CD4-positive, alpha-beta T cell treated with Interleukin-12 subunit alpha and Interleukin-12 subunit beta, for 1 hour (primary cell): ENCODE measurements around the gene PAK6.
A peak's percentile ranks its signal among the peaks of the same experiment; 100 is the strongest.

Source experiments
- DNase-seq: peaks from one replicate; pipeline ENCODE4 v3.0.0-alpha.2; 2020

Gene PAK6

GRCh38 chr15:40279437-40280141, 40.7 kb downstream of the PAK6 start:
- peak; percentile 70 for DNase-seq

GRCh38 chr15:40280260-40281056, 41.6 kb downstream of the PAK6 start:
- DNase-seq = no peak

- no peak for DNase-seq
Observed at GRCh38 chr15:40281057-40281800, 42.4 kb downstream of the PAK6 start.

GRCh38 chr15:40281801-40282146, 42.9 kb downstream of the PAK6 start:
- no peak for DNase-seq

DNA sequence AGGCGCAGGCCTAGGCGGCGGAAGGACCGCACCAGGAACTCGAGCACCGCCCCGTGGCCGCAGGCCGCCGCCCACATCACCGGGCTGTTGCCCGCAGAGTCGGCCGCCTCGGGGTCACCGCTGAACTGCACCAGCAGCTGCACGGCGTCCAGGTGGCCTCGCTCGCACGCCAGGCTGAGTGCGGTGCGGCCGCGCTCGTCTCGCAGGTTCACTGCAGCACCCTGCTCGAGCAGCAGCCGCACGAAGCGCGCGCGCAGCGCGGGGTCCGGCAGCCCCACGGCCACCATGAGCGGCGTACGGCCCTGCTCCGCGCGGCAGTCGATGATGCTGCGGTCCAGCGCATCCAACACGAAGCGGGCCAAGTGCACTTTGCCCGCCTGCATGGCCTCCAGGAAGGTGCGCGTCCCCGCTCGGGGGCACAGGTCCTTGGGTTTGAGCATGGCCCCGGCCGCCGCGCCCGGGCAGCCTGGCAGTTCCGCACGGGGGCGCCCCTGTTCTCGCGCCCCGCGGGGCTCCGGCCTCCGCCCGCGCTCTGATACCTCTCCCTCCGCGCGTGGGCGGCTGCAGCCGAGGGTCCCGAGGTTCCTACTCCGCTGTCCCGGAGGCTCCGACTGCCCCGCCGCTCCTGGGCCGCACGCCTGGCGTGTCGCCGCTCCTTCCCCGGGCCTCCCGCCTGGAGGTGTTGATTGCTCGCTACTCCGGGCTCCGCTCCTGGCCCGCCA, 43.4 kb downstream of the PAK6 start:
- DNase-seq = peak; percentile 61

- peak; percentile 35 for DNase-seq
Observed at GRCh38 chr15:40282869-40283614, 44.2 kb downstream of the PAK6 start, which contains the start of gene ANKRD63. Gene ANKRD63, minus strand, starts transcription at chr15:40283064. Its CDS starts 478 bp downstream, at chr15:40282586.

DNA sequence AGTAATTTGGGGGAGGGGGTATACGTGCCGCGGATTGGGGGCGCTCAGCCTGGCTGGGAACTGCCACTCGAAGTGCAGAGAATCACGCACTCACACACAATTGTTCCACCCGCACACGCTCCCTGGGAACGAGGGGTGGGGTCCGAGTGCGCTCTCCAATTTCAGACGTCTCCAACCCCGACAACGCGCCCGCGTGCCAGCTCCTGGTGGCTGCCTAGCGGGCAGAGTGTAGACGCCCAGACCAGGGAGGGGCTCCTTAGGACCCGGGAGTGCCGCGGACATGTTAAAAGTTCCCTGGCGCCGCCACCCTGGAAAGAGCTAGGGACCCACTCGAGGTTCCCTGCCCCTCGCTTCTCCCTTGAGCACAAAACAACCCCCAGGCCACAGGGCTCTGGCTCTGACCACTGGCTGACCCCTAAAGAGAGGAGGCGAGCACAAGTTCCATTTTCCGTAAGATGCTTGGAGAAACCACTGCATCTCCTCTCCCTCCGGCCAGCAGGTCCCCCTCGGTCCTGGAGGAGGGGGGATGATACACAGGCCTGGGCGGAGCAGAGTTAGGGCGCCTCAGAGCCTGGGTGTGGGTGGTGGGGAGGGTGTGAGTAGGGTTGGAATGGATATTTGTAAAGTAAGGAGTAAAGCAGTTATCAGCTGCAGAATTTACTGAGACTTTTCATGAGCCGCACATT, 44.9 kb downstream of the PAK6 start:
- DNase-seq = no peak

- DNase-seq = no peak
Observed at GRCh38 chr15:40285151-40285550, 46.3 kb downstream of the PAK6 start.

DNA sequence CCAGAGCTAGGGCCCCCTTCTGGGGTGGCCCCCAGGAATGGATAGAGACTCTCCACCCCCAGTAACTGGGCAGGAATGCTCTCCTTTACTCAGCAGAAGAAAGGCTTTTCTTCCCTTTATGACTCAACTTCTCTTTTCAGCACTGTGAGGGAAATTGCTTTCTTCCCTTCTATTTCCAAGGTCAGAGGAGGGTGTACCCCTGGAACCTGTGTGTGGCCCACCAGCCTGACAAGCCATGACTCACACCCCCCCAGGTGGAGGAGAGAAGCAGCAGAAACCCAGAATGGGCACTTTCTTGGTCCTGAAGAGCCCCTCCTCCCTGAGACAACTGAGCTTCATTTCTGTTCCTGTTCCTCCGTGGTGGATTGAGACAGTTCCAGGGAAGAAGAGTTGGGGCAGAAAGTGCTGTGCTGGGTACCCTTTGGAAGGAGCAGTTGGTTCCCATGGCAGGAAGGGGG, 46.7 kb downstream of the PAK6 start:
- no peak for DNase-seq

DNA sequence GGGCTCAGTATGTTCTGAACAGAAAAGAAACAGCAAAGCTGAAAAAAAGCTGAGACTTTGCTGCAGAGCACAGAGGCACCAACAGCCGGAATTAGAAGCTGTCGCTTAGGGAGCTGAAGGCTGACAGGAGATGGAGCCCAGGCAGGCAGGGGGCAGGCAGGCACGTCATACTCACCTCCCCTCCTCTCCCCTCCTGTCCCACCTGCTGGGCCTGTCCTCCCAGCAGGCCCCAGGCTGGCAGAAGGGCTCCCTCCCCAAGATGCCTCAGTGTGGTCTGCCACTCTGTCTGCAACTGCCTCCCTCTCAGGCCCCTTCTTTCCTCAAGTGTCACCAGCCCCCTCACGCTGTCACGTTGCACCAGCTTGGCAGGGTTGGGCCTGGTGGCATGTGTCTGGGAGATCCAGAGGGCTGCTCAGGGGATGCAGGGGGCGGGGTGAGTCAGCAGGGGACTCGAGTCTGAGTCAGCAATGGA, 47.2 kb downstream of the PAK6 start:
- DNase-seq = no peak

DNA sequence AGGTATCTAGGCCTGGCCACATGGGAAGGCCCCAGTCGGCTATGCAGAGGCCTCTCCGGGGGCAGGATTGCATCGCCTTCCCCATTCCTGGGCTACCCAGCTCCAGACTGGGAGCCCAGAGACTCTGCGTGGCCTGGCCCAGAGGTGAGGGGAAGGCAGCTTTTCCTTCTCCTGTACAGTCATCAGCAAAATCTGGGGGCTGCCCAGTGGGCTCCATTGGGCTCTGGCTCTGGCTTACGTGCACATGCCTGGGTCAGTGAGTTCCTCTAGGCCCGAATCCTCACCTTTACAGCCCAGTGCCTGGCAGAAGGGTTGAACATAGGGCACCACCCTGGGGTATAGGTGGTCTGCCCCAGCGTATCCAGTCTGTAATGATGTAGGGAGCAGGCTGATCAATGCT, 47.9 kb downstream of the PAK6 start:
- no peak for DNase-seq

GRCh38 chr15:40287505-40287904, 48.6 kb downstream of the PAK6 start:
- DNase-seq = no peak

DNA sequence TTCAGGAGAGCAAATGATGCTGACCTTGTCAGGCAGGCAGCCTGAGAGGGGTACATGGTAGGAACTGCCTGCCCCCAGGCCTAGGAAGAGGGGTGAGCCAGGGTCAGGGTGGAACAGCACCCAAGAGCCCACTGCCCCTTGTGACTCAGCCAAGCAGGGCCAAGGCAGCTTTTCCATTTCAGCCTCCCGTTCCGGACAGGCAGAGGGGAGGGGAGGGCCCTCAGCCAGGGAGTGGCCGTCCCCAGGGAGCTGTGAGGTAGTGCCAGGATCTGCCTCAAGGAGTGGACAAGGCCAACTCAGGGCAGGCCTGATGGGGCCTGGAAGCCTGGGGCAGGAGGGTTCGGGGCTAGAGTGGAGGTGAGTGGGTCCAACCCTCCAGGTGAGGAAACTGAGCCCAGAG, 49.1 kb downstream of the PAK6 start:
- DNase-seq = no peak

GRCh38 chr15:40289140-40289775, 50.4 kb downstream of the PAK6 start:
- DNase-seq = no peak

- DNase-seq = no peak
Observed at GRCh38 chr15:40290545-40290917, 51.7 kb downstream of the PAK6 start.

GRCh38 chr15:40290918-40291574, 52.2 kb downstream of the PAK6 start:
- no peak for DNase-seq

GRCh38 chr15:40292246-40292645, 53.4 kb downstream of the PAK6 start:
- DNase-seq = no peak

- no peak for DNase-seq
Observed at GRCh38 chr15:40293006-40293405, 54.1 kb downstream of the PAK6 start.

DNA sequence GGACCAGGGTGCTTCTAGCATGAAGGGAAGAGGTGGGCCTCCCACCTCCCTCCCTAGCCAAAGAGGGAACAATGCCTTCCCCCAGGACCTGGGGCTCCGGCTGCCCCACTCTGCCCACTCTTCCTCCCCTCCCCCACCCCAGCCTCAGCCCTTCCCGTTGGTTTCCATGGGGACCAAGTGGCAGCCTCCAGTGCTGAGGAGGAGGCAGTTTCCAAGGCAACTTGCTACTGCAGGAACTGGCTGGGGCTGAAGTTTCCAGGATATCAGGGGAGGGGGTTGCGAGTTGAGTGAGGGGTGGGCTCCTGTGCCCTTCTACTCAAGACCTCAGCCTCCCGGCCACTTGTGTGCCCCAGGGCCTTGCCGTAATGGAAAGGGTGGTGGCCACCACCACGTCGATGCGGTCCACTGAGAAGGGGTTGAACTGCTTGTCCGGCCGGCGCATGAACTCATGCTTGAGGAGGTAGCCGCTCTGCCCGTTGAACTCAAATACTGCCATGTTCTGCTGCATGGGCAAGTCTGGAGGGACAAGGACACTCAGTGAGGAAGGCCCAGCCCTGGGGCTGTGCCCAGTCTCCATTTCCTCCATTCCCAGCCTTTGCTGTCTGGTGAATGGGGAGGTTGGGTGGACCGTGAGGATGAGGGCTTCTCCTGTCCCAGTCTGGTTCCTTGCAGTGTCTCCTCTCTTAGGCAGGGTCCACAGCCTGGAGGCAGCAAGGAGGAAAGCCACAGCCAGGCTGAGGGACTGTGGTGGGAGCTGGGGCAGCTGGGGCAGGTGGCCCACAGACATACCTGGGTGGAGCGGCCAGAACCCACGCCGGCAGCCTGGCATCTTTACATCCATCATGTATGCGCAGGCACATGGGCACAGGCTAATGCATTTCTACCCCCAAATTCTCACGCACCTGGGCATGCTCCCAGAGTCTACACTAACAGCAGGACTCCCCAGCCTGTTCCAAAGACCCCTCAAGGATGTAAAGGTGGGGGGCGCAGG, 55.3 kb downstream of the PAK6 start:
- DNase-seq = no peak
